Measurements from ENCODE around the gene CFTR. TPM values are rescaled to one million over a fixed set of nuclear protein-coding genes. Genes with fewer than 3 reads are reported as not detected.

The CFTR gene
- total and polyA plus RNA-seq, 9 of the 15 experiments (the other 6 are each of a cell fraction or from before 2014, with no cell fraction given), result 0.20 TPM; not detected in 8

GRCh38 chr7:117612637-117613036, 132.8 kb downstream of the CFTR start (continued):
- TF ChIP-seq HNRNPL (IDR thresholded peaks at IDR 0.05; ENCODE audit: low read depth, low read length) (no peak), ZNF146 (CRISPR knock-in tag; IDR thresholded peaks at IDR 0.05; ENCODE audit: unreplicated experiment) (no peak), MCM3 (IDR thresholded peaks at IDR 0.05) (no peak)

- H3K27ac ChIP-seq (ENCODE audit: extremely low read depth, low read depth, low read length), result no peak overlapping the region
- in situ Hi-C loops (cut with MboI) (no loop called here), intact Hi-C loops (cut with micrococcal nuclease) (no loop called here)
- no peaks in the 10 kb centered on the region for H3K9me3 ChIP-seq (replicated peaks; ENCODE audit: control insufficient read depth, insufficient read depth, low read depth, low read length)
- DNase-seq (ENCODE audit: extremely low read depth in 1 of 4, low spot score in 3 of 4) (no peak), FAIRE-seq (no peak), ATAC-seq (no peak)
- CTCF ChIA-PET (ENCODE audit: low intra/inter-chr PET ratio), result no interaction called here
- H3K79me2 ChIP-seq (ENCODE audit: control insufficient read depth, insufficient read depth, low read length), result no peaks in the 10 kb centered on the region
- WGBS (ENCODE audit: insufficient coverage, low coverage, missing lambda C conversion rate), result 0% methylated on average over 1 of the region's 1 CpG
- BruUV-seq (replicated peaks), result no TSS peak
- POLR2A ChIA-PET, result no interaction called here
- H3K36me3 ChIP-seq (ENCODE audit: control insufficient read depth, insufficient read depth, low read length), result no peaks in the 10 kb centered on the region
- no peak overlapping the region for H3K4me2 ChIP-seq (ENCODE audit: insufficient read depth, low read length)
- no peak for TF ChIP-seq HNRNPH1 (optimal IDR thresholded peaks at IDR 0.05; ENCODE audit: low read depth, low read length)
- no peak for TF ChIP-seq RBM14 (IDR thresholded peaks at IDR 0.05; ENCODE audit: borderline replicate concordance, insufficient read depth, low read depth, low read length)
- no peak for TF ChIP-seq ZBTB1 (CRISPR knock-in tag; IDR thresholded peaks at IDR 0.05; ENCODE audit: borderline replicate concordance, low read depth)
- TF ChIP-seq, protein P1, sequence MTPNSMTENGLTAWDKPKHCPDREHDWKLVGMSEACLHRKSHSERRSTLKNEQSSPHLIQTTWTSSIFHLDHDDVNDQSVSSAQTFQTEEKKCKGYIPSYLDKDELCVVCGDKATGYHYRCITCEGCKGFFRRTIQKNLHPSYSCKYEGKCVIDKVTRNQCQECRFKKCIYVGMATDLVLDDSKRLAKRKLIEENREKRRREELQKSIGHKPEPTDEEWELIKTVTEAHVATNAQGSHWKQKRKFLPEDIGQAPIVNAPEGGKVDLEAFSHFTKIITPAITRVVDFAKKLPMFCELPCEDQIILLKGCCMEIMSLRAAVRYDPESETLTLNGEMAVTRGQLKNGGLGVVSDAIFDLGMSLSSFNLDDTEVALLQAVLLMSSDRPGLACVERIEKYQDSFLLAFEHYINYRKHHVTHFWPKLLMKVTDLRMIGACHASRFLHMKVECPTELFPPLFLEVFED (CRISPR knock-in tag; conservative IDR thresholded peaks at IDR 0.05), result no peak
- TF ChIP-seq THRAP3 (IDR thresholded peaks at IDR 0.05; ENCODE audit: borderline replicate concordance), result no peak
- TF ChIP-seq MEF2D (tag; conservative IDR thresholded peaks at IDR 0.05; ENCODE audit: low read depth), result no peak
- no peak for TF ChIP-seq PRMT5 (CRISPR knock-in tag; IDR thresholded peaks at IDR 0.05)
- H3K9me1 ChIP-seq (ENCODE audit: control insufficient read depth, insufficient read depth, low read length), result no peaks in the 10 kb centered on the region
- no peak overlapping the region for H3K4me3 ChIP-seq
- no peaks in the 10 kb centered on the region for H3K27me3 ChIP-seq (ENCODE audit: control insufficient read depth in 2 of 2, insufficient read depth in 2 of 2, low read length in 2 of 2)
- H2AFZ ChIP-seq (ENCODE audit: low read depth, low read length), result no peak overlapping the region
- no peaks in the 10 kb centered on the region for H4K20me1 ChIP-seq (replicated peaks; ENCODE audit: control insufficient read depth, insufficient read depth, low read length)
- H3K4me1 ChIP-seq (replicated peaks in 1 of 2; ENCODE audit: control insufficient read depth in 2 of 2, insufficient read depth in 2 of 2, low read length in 2 of 2), result no peaks in the 10 kb centered on the region
- H3K9ac ChIP-seq (ENCODE audit: insufficient read depth in 1 of 2, low read depth in 2 of 2, low read length in 2 of 2), result no peak overlapping the region
These were observed 136.9 kb downstream of the CFTR start for GRCh38 chr7:117616694-117617093.
